Omental fat pad (tissue), 4 donors: ENCODE measurements around the gene MACROD1. TPM values are rescaled to one million over a fixed set of nuclear protein-coding genes. Genes with fewer than 3 reads are reported as not detected.

Experiments
- ATAC-seq: fragments of 150-250 bp; one replicate; pipeline ENCODE4 v1.9.1; 2016; ENCODE audit warnings: mild to moderate bottlenecking, moderate library complexity; ENCODE audit not compliant: low FRiP score
- DNase-seq: peaks from one replicate; pipeline ENCODE4 v3.0.0-alpha.2; 2019; ENCODE audit warnings: low spot score
- CTCF ChIP-seq, 3 donors: fragments of 450-650 bp; IDR thresholded peaks; one replicate each; pipeline ENCODE4 v1.5.1; 2016 to 2017; ENCODE audit warnings: antibody characterized with exemption in 3 of 3, mild to moderate bottlenecking in 3 of 3, moderate library complexity in 2 of 3
- total RNA-seq, 4 donors: library from RNA; depleted of rRNA; stranded (reverse); fragments of >200 nt; gene quantifications; one replicate each; pipeline ENCODE4 v1.1.0, GENCODE V29; 2016

MACROD1 gene
- total RNA-seq, 4 donors from 2014 or later, result 13.8 to 40.9 (median 26.2) TPM

GRCh38 chr11:64008283-64008913, 157.5 kb downstream of the MACROD1 start:
- ATAC-seq (no peak), DNase-seq (no peak)
- no peak for TF ChIP-seq CTCF (IDR thresholded peaks at IDR 0.05)

GRCh38 chr11:64007629-64008282, 158.2 kb downstream of the MACROD1 start:
- peak; percentile 85 for ATAC-seq
- TF ChIP-seq CTCF (IDR thresholded peaks at IDR 0.05), result peak in 1 of 3 donors; percentile 20
- peak; percentile 30 for DNase-seq

- DNase-seq, result no peak
- TF ChIP-seq CTCF (IDR thresholded peaks at IDR 0.05), result no peak
- peak; percentile 11 for ATAC-seq
Measured at GRCh38 chr11:64007160-64007628, 158.7 kb downstream of the MACROD1 start.

GRCh38 chr11:64006398-64006797, 159.5 kb downstream of the MACROD1 start:
- no peak for DNase-seq
- ATAC-seq, result no peak
- TF ChIP-seq CTCF (IDR thresholded peaks at IDR 0.05), result no peak

- TF ChIP-seq CTCF (IDR thresholded peaks at IDR 0.05), result no peak
- no peak for DNase-seq
- no peak for ATAC-seq
Measured at GRCh38 chr11:64005691-64006090, 160.2 kb downstream of the MACROD1 start.

GRCh38 chr11:64004590-64004984, 161.3 kb downstream of the MACROD1 start:
- no peak for ATAC-seq
- TF ChIP-seq CTCF (IDR thresholded peaks at IDR 0.05), result no peak
- no peak for DNase-seq
